ENCODE results near the gene CETN2.
"Not testable (repeated sequence)": the region's sequence is repeated elsewhere in the genome, so short reads cannot be mapped to it uniquely, and the experiment has no call there.

CETN2 gene

DNA sequence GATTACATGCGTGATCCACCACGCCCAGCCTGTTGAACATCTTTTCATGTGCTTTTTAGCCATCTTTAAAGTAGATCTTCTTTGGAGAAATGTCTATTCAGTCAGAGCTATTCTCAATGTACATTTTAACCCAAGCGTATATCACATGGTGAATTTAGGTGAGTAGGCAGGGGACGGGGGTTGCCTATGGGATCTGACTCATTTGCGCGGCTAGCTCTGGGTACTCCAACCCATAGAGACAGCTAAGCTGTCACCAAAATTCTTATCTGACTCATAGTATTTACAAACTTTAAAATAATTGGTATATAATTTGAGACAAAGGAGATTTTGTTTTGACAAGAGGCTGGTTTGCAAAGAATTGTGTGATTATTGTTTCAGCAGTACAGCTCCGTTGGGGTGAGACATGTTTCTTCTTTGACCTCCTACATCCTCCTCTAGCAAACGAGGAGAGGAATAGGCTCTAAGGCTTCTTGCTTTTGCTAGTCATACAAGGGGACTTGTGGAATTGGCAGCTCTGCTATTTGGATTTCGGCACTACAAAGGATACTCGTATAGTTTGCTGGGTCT, 12.3 kb upstream of the CETN2 start:
- in situ Hi-C loops (cut with HindIII; ENCODE audit: low sequenced_read_pairs): no loop called here
- no peak overlapping the region for H3K4me3 ChIP-seq (ENCODE audit: low read depth, low read length)
- TF ChIP-seq, protein P1, sequence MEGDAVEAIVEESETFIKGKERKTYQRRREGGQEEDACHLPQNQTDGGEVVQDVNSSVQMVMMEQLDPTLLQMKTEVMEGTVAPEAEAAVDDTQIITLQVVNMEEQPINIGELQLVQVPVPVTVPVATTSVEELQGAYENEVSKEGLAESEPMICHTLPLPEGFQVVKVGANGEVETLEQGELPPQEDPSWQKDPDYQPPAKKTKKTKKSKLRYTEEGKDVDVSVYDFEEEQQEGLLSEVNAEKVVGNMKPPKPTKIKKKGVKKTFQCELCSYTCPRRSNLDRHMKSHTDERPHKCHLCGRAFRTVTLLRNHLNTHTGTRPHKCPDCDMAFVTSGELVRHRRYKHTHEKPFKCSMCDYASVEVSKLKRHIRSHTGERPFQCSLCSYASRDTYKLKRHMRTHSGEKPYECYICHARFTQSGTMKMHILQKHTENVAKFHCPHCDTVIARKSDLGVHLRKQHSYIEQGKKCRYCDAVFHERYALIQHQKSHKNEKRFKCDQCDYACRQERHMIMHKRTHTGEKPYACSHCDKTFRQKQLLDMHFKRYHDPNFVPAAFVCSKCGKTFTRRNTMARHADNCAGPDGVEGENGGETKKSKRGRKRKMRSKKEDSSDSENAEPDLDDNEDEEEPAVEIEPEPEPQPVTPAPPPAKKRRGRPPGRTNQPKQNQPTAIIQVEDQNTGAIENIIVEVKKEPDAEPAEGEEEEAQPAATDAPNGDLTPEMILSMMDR (IDR thresholded peaks at IDR 0.05; ENCODE audit: low read depth, low read length): no peak
- DNase-seq (ENCODE audit: low read depth, low spot score): no peak

DNA sequence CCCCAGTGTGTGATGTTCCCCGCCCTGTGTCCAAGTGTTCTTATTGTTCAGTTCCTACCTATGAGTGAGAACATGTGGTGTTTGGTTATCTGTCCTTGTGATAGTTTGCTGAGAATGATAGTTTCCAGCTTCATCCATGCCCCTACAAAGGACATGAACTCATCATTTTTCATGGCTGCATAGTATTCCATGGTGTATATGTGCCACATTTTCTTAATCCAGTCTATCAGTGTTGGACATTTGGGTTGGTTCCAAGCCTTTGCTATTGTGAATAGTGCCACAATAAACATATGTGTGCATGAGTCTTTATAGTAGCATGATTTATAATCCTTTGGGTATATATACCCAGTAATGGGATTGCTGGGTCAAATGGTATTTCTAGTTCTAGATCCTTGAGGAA, 4.9 kb upstream of the CETN2 start:
- in situ Hi-C loops (cut with HindIII; ENCODE audit: low sequenced_read_pairs); H3K4me3 ChIP-seq (ENCODE audit: low read depth, low read length); DNase-seq (ENCODE audit: low read depth, low spot score): not testable (repeated sequence)

DNA sequence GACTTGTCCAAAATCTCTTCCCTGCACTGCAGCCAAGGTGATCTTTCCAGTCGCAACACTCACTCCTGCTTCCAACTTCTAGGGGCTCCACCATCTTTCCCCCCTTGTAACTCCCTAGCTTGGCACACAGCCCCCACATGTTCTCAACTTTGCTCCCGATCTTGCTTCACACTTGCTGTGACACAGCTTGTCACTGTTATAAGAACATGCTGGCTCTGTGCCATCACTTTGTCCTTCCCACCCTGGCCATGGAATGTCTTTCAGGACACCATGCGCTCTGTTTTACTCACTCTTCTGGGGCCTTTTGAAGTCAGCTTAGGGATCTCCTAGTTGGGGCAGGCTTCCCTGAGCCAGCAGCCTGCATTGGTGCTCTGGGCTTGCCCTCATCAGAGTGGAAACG, 2.8 kb upstream of the CETN2 start:
- TF ChIP-seq, protein P1 (IDR thresholded peaks at IDR 0.05; ENCODE audit: low read depth, low read length): no peak
- no peak overlapping the region for H3K4me3 ChIP-seq (ENCODE audit: low read depth, low read length)
- DNase-seq (ENCODE audit: low read depth, low spot score): no peak
- in situ Hi-C loops (cut with HindIII; ENCODE audit: low sequenced_read_pairs): no loop called here

DNA sequence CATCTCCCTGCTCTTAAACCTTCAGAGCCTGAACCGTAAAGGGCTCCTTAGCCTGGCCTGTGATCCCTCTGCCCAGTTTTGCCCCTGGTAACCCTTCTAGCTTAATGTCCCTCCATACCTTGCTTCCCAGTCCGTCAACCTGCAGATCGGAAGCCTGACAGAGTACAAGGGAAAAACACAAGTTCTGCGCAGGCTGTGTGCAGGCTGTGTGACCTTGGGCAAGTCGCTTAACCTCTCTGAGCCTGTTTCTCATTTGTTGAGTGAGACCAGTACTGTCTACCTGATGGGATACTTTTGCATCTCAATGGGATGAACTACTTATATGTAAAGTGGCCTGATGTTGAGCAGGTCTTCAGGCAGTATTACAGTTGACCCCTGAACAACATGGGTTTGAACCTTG, 2.0 kb upstream of the CETN2 start:
- DNase-seq (ENCODE audit: low read depth, low spot score): no peak
- in situ Hi-C loops (cut with HindIII; ENCODE audit: low sequenced_read_pairs): no loop called here
- TF ChIP-seq, protein P1 (IDR thresholded peaks at IDR 0.05; ENCODE audit: low read depth, low read length): no peak
- H3K4me3 ChIP-seq (ENCODE audit: low read depth, low read length): no peak overlapping the region

DNA sequence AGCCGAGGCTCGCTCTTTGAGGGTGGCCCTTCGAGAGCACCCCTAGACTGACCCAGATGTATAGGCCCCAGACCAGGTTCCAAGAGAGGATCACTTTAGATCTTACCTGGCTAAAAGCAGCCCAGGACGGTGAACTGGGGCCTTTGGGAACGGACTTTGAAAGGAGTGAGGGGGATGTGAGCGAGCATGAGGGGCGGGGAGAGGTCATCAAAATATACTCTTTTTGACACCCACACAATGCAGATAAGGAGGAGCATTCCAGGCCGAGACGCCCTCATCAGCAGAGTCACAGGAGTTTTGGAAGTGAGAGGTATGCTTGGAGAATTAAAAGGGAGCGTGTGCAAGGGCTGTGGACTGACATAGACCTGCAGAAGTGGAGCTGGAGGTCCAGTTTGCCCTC, 834 bp upstream of the CETN2 start:
- H3K4me3 ChIP-seq (ENCODE audit: low read depth, low read length): peak overlapping the region; percentile 77
- DNase-seq (ENCODE audit: low read depth, low spot score): no peak
- in situ Hi-C loops (cut with HindIII; ENCODE audit: low sequenced_read_pairs): no loop called here
- TF ChIP-seq, protein P1 (IDR thresholded peaks at IDR 0.05; ENCODE audit: low read depth, low read length): no peak

DNA sequence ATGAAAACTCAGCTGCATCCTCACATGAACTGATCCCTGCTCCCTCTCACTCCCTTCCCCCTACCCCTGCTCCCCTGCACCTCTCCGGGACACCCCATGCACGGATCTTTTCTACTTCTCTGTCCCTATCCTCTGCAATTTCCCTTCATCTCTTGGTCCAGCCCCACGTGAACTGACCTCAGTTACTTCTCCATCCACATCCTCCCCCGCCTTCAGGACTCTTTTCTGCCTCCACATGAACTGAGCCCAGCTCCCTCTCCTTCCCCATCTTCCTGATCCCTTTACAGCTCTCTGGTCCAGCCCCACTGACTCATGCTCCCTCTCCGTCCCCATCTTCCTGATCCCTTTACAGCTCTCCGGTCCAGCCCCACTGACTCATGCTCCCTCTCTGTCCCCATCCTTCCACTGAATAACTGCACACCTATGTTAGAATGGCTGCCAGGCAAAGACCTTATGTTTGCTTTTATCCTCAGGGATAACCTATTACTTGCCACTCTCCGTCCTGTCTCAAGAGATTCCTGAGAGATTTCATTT, 5.6 kb downstream of the CETN2 start:
- no peak overlapping the region for H3K4me3 ChIP-seq (ENCODE audit: low read depth, low read length)
- in situ Hi-C loops (cut with HindIII; ENCODE audit: low sequenced_read_pairs): no loop called here
- TF ChIP-seq, protein P1 (IDR thresholded peaks at IDR 0.05; ENCODE audit: low read depth, low read length): no peak
- no peak for DNase-seq (ENCODE audit: low read depth, low spot score)

DNA sequence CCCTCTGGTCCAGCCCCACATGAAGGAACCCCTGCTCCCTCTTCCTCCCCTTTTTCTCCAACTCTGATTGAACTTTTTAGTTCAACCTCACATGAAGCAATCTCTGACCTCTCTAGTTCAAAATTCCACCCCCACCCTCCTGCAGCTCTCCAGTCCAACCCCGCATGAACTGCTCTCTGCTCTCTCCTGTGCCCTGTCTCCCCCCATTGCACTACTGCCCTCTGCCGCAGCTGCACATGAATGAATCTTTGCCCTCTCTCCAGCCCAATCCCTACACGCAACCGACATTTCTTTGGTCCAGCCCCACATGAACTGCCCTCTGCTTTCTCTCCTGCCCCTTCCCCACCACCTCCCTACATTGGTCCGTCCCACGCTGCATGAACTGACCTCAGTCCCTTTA, 6.9 kb downstream of the CETN2 start:
- TF ChIP-seq, protein P1 (IDR thresholded peaks at IDR 0.05; ENCODE audit: low read depth, low read length): no peak
- in situ Hi-C loops (cut with HindIII; ENCODE audit: low sequenced_read_pairs): no loop called here
- no peak overlapping the region for H3K4me3 ChIP-seq (ENCODE audit: low read depth, low read length)
- DNase-seq (ENCODE audit: low read depth, low spot score): no peak

Data from astrocyte of the spinal cord (primary cell).